ENCODE measurements around the gene VPS45. TPM values are rescaled to one million over a fixed set of nuclear protein-coding genes. Genes with fewer than 3 reads are reported as not detected.
"Not testable (repeated sequence)": the region's sequence is repeated elsewhere in the genome, so short reads cannot be mapped to it uniquely, and the experiment has no call there.

Gene VPS45
- total RNA-seq, 4 donors from 2014 or later: 27.7 to 30.9 (median 29.3) TPM

GRCh38 chr1:150132372-150132771 is 64.8 kb downstream of the VPS45 start:
- 76 to 79% methylated on average over 1 of the region's 1 CpG for WGBS, 2 donors
- no peak for DNase-seq (ENCODE audit: low spot score in 2 of 2)
- no peak overlapping the region for H3K4me3 ChIP-seq (ENCODE audit: low read depth, poor library complexity, severe bottlenecking)
- no peak for TF ChIP-seq CTCF (IDR thresholded peaks at IDR 0.05)
- no peak for TF ChIP-seq POLR2A (IDR thresholded peaks at IDR 0.05)
- intact Hi-C loops (cut with DNase I; ENCODE audit: low total_unique reads): no loop called here

GRCh38 chr1:150134537-150134936 is 67.0 kb downstream of the VPS45 start:
- WGBS, 2 donors: 97% methylated on average over 1 of the region's 1 CpG
- H3K4me3 ChIP-seq (ENCODE audit: low read depth, poor library complexity, severe bottlenecking): no peak overlapping the region
- intact Hi-C loops (cut with DNase I; ENCODE audit: low total_unique reads): no loop called here
- no peak for TF ChIP-seq CTCF (IDR thresholded peaks at IDR 0.05)
- TF ChIP-seq POLR2A (IDR thresholded peaks at IDR 0.05): no peak
- no peak for DNase-seq (ENCODE audit: low spot score in 2 of 2)

- DNase-seq (ENCODE audit: low spot score in 2 of 2); intact Hi-C loops (cut with DNase I; ENCODE audit: low total_unique reads); H3K4me3 ChIP-seq (ENCODE audit: low read depth, poor library complexity, severe bottlenecking): not testable (repeated sequence)
- WGBS, 2 donors: 89 to 92% methylated on average over 6 of the region's 6 CpGs
Observed at GRCh38 chr1:150135400-150135799, 67.8 kb downstream of the VPS45 start.

- intact Hi-C loops (cut with DNase I; ENCODE audit: low total_unique reads): no loop called here
- TF ChIP-seq CTCF (IDR thresholded peaks at IDR 0.05): no peak
- no peak for TF ChIP-seq POLR2A (IDR thresholded peaks at IDR 0.05)
- WGBS, 2 donors: 84 to 89% methylated on average over 5 of the region's 5 CpGs
- H3K4me3 ChIP-seq (ENCODE audit: low read depth, poor library complexity, severe bottlenecking): no peak overlapping the region
- no peak for DNase-seq (ENCODE audit: low spot score in 2 of 2)
Observed at GRCh38 chr1:150138044-150138443, 70.5 kb downstream of the VPS45 start.

- no peak for DNase-seq (ENCODE audit: low spot score in 2 of 2)
- intact Hi-C loops (cut with DNase I; ENCODE audit: low total_unique reads): no loop called here
- no peak overlapping the region for H3K4me3 ChIP-seq (ENCODE audit: low read depth, poor library complexity, severe bottlenecking)
- no peak for TF ChIP-seq POLR2A (IDR thresholded peaks at IDR 0.05)
- no peak for TF ChIP-seq CTCF (IDR thresholded peaks at IDR 0.05)
Observed at GRCh38 chr1:150141452-150141851, 73.9 kb downstream of the VPS45 start.

GRCh38 chr1:150142083-150142482 is 74.5 kb downstream of the VPS45 start:
- TF ChIP-seq CTCF (IDR thresholded peaks at IDR 0.05) (no peak), POLR2A (IDR thresholded peaks at IDR 0.05) (no peak)
- no peak for DNase-seq (ENCODE audit: low spot score in 2 of 2)
- intact Hi-C loops (cut with DNase I; ENCODE audit: low total_unique reads): no loop called here
- no peak overlapping the region for H3K4me3 ChIP-seq (ENCODE audit: low read depth, poor library complexity, severe bottlenecking)

Measured in lower leg skin (tissue), 4 donors.